Liver (tissue), 9 donors: ENCODE results near the gene SPAG16. TPM values are rescaled to one million over a fixed set of nuclear protein-coding genes. Genes with fewer than 3 reads are reported as not detected.

Source experiments
- DNase-seq: peaks from one replicate; pipeline ENCODE4 v3.0.0-alpha.2; 2017; ENCODE audit warnings: low spot score
- H3K27ac ChIP-seq, 2 donors: one replicate each; pipeline ENCODE4 v1.7.0; 2013; ENCODE audit warnings: inconsistent platforms in 2 of 2, low read length in 2 of 2, control low read depth in 1 of 2, low read depth in 1 of 2, mild to moderate bottlenecking in 1 of 2
- H3K27me3 ChIP-seq, 4 donors: one replicate each; pipeline versions ENCODE4 v1.6.1 to v1.7.0; 2013; ENCODE audit warnings: low read length in 3 of 4, inconsistent platforms in 1 of 4, mild to moderate bottlenecking in 1 of 4, moderate library complexity in 1 of 4; ENCODE audit not compliant: control insufficient read depth in 4 of 4, insufficient read depth in 4 of 4
- H3K36me3 ChIP-seq, 4 donors: one replicate each; pipeline versions ENCODE4 v1.6.1 to v1.7.0; 2013; ENCODE audit warnings: low read length in 3 of 4, mild to moderate bottlenecking in 3 of 4, low read depth in 1 of 4, moderate library complexity in 1 of 4; ENCODE audit not compliant: control insufficient read depth in 4 of 4, insufficient read depth in 3 of 4
- H3K4me1 ChIP-seq, 4 donors: one replicate each; pipeline versions ENCODE4 v1.6.1 to v1.7.0; 2013; ENCODE audit warnings: low read length in 3 of 4, mild to moderate bottlenecking in 3 of 4, moderate library complexity in 1 of 4; ENCODE audit not compliant: control insufficient read depth in 4 of 4, insufficient read depth in 4 of 4
- H3K4me3 ChIP-seq, 3 donors: one replicate each; pipeline versions ENCODE4 v1.6.1 to v1.7.0; 2013; ENCODE audit warnings: low read length in 3 of 3, control low read depth in 1 of 3, low read depth in 1 of 3, mild to moderate bottlenecking in 1 of 3
- H3K9ac ChIP-seq, 2 donors: one replicate each; pipeline ENCODE4 v1.7.0; 2013; ENCODE audit warnings: low read length in 2 of 2, mild to moderate bottlenecking in 2 of 2, moderate library complexity in 2 of 2, control low read depth in 1 of 2, low read depth in 1 of 2
- H3K9me3 ChIP-seq, 4 donors: one replicate each; pipeline versions ENCODE4 v1.6.1 to v1.7.0; 2013; ENCODE audit warnings: low read length in 3 of 4; ENCODE audit not compliant: control insufficient read depth in 4 of 4
- EGR1 ChIP-seq, 2 donors: IDR thresholded peaks; 2 replicates each; pipeline ENCODE4 v1.6.1; 2016 to 2018; ENCODE audit warnings: antibody characterized with exemption in 2 of 2, low read depth in 2 of 2
- FOXA1 ChIP-seq: IDR thresholded peaks from 2 replicates; pipeline ENCODE4 v1.6.1; 2016; ENCODE audit warnings: antibody characterized with exemption
- FOXA2 ChIP-seq: IDR thresholded peaks from 2 replicates; pipeline ENCODE4 v1.6.1; 2016; ENCODE audit warnings: antibody characterized with exemption
- GABPA ChIP-seq, 2 donors: IDR thresholded peaks in 1 of 2; conservative IDR thresholded peaks in 1 of 2; 2 replicates each; pipeline ENCODE4 v1.6.1; 2016; ENCODE audit warnings: antibody characterized with exemption in 2 of 2, mild to moderate bottlenecking in 1 of 2, moderate library complexity in 1 of 2
- HNF4A ChIP-seq, 2 donors: conservative IDR thresholded peaks; 2 replicates each; pipeline ENCODE4 v1.6.1; 2016; ENCODE audit warnings: antibody characterized with exemption in 2 of 2, mild to moderate bottlenecking in 2 of 2
- HNF4G ChIP-seq: IDR thresholded peaks from 2 replicates; pipeline ENCODE4 v1.6.1; 2016; ENCODE audit warnings: antibody characterized with exemption
- JUND ChIP-seq, 2 donors: IDR thresholded peaks; 2 replicates each; pipeline ENCODE4 v1.6.1; 2016; ENCODE audit warnings: antibody characterized with exemption in 2 of 2
- NR2F2 ChIP-seq: IDR thresholded peaks from 2 replicates; pipeline ENCODE4 v1.6.1; 2016; ENCODE audit warnings: antibody characterized with exemption
- RAD21 ChIP-seq, 2 donors: IDR thresholded peaks; 2 replicates each; pipeline ENCODE4 v1.6.1; 2016; ENCODE audit warnings: antibody characterized with exemption in 2 of 2, mild to moderate bottlenecking in 2 of 2
- RXRA ChIP-seq, 2 donors: IDR thresholded peaks; 2 replicates each; pipeline ENCODE4 v1.6.1; 2017 to 2018; ENCODE audit warnings: antibody characterized with exemption in 2 of 2, mild to moderate bottlenecking in 1 of 2
- SP1 ChIP-seq: IDR thresholded peaks from 2 replicates; pipeline ENCODE4 v1.6.1; 2018; ENCODE audit warnings: antibody characterized with exemption, mild to moderate bottlenecking
- TAF1 ChIP-seq: conservative IDR thresholded peaks from 2 replicates; pipeline ENCODE4 v1.6.1; 2016; ENCODE audit warnings: antibody characterized with exemption, mild to moderate bottlenecking
- YY1 ChIP-seq: IDR thresholded peaks from 2 replicates; pipeline ENCODE4 v1.6.1; 2016; ENCODE audit warnings: antibody characterized with exemption, mild to moderate bottlenecking
- WGBS: extraction: QIAGEN DNeasy Blood & Tissue Kit; methylation state at CpG from one replicate; pipeline ENCODE4 v1.1.7; 2013; 5-methylcytosine and 5-hydroxymethylcytosine counted together
- polyA plus RNA-seq, 2 donors: library from polyadenylated mRNA; stranded (reverse) in 1 of 2; unstranded in 1 of 2; fragments of 200-250 nt in 1 of 2; fragments of >200 nt in 1 of 2; fragmentation: Nextera tagmentation in 1 of 2; extraction: Ambion mirVana in 1 of 2; gene quantifications; one replicate each; pipeline versions ENCODE4 v1.2.1 to v1.2.3, GENCODE V29; 2013 to 2015
- total RNA-seq, 2 donors: library from RNA; depleted of rRNA; stranded (reverse); fragments of >200 nt; gene quantifications; one replicate each; pipeline ENCODE4 v1.2.3, GENCODE V29; 2014
- TF ChIP-seq, protein P1 (sequence below): IDR thresholded peaks from 2 replicates; pipeline ENCODE4 v1.6.1; 2016; ENCODE audit warnings: antibody characterized with exemption, mild to moderate bottlenecking
- TF ChIP-seq, protein P2 (sequence below): IDR thresholded peaks from 2 replicates; pipeline ENCODE4 v1.6.1; 2016; ENCODE audit warnings: antibody characterized with exemption
- TF ChIP-seq, protein P3 (sequence below): IDR thresholded peaks from 2 replicates; pipeline ENCODE4 v1.6.1; 2016; ENCODE audit warnings: antibody characterized with exemption
- TF ChIP-seq, protein P4 (sequence below): fragments of 150-350 bp; IDR thresholded peaks from 2 replicates; pipeline ENCODE4 v1.5.1; 2017; ENCODE audit warnings: improper control_type of control experiment, low read depth, low read length; ENCODE audit not compliant: missing input control
- TF ChIP-seq, protein P5 (sequence below): IDR thresholded peaks from 2 replicates; pipeline ENCODE4 v1.6.1; 2016; ENCODE audit warnings: antibody characterized with exemption
- donor health status: healthy.
- donor health status: healthy.
- donor health status: healthy.
- donor health status: healthy.
- donor health status: healthy.

Gene SPAG16
- total and polyA plus RNA-seq, 4 donors, result 6.4 to 12.7 (median 11.4) TPM

DNA sequence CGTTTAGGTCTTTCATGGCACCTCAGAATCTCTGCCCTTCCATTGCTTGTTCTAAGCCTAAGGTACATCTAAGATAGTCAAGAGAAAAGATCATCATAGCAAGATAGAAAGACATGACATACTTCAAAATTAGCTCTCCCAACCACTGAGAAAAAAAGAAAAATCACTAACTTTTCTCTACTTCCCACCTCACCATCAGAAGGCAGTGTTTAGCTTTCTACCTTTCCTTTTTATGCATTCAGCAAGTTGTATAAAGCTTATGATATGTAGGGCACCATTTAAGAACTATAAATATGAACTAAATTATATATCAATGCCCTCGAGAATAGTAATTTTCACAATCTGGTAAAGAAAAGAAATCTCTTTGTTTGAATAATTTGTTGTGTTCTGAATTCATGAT, 794.8 kb downstream of the SPAG16 start:
- H3K4me3 ChIP-seq, result no peak overlapping the region
- H3K9me3 ChIP-seq, result no peaks in the 10 kb centered on the region
- H3K27me3 ChIP-seq, result no peaks in the 10 kb centered on the region
- no peak overlapping the region for H3K9ac ChIP-seq
- 66% methylated on average over 2 of the region's 2 CpGs for WGBS
- H3K4me1 ChIP-seq, result no peaks in the 10 kb centered on the region
- DNase-seq, result no peak
- H3K36me3 ChIP-seq, result no peaks in the 10 kb centered on the region
- TF ChIP-seq RXRA (IDR thresholded peaks at IDR 0.05) (no peak), FOXA2 (no peak)
- H3K27ac ChIP-seq, result no peak overlapping the region

DNA sequence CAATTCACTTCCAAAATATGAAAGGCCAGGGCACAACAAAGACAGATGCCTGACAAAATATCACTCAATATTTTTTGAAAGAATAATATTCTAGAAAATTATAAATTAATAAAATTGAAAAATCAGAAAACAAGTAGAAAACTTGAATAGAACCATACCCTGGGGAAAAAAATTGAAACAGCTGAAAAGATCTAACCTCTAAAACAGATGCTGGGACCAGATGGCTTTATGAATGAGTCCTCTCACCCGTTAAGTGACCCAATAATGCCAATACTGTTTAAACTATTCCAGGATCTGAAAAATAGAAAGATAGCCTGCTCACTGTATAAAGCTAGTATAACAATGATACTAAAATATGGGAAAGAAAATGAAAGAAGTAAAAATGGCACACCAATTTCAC, 804.3 kb downstream of the SPAG16 start:
- H3K9ac ChIP-seq, result no peak overlapping the region

DNA sequence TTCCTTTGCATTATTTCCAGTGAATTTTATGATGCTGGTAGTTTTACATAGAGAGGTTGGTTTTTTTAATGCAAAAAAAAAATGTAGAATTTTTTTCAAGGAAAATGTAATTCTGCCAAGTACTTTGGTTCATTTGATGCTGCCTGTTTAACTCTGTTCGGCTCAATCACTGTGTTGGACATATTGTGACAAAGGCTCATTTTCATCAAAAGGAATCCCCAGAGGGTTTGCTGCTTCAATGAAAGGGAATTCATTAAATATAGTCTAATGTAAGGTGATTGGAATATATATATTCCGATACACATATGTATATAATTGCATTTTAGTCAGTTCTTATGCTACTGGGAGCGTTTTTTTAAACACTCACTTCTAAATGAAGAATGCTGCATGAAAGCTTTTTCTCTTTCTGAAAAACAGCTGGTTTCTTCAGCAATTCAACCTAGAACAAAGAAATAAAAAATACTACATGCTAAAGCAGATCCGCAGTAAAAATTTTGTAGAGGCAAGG, 812.0 kb downstream of the SPAG16 start:
- Histone ChIP-seq H3K4me1 (no peaks in the 10 kb centered on the region), H3K4me3 (no peak overlapping the region), H3K36me3 (no peaks in the 10 kb centered on the region), H3K27me3 (no peaks in the 10 kb centered on the region), H3K9ac (no peak overlapping the region), H3K27ac (no peak overlapping the region), H3K9me3 (no peaks in the 10 kb centered on the region)
- TF ChIP-seq, protein P1, sequence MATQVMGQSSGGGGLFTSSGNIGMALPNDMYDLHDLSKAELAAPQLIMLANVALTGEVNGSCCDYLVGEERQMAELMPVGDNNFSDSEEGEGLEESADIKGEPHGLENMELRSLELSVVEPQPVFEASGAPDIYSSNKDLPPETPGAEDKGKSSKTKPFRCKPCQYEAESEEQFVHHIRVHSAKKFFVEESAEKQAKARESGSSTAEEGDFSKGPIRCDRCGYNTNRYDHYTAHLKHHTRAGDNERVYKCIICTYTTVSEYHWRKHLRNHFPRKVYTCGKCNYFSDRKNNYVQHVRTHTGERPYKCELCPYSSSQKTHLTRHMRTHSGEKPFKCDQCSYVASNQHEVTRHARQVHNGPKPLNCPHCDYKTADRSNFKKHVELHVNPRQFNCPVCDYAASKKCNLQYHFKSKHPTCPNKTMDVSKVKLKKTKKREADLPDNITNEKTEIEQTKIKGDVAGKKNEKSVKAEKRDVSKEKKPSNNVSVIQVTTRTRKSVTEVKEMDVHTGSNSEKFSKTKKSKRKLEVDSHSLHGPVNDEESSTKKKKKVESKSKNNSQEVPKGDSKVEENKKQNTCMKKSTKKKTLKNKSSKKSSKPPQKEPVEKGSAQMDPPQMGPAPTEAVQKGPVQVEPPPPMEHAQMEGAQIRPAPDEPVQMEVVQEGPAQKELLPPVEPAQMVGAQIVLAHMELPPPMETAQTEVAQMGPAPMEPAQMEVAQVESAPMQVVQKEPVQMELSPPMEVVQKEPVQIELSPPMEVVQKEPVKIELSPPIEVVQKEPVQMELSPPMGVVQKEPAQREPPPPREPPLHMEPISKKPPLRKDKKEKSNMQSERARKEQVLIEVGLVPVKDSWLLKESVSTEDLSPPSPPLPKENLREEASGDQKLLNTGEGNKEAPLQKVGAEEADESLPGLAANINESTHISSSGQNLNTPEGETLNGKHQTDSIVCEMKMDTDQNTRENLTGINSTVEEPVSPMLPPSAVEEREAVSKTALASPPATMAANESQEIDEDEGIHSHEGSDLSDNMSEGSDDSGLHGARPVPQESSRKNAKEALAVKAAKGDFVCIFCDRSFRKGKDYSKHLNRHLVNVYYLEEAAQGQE, result no peak
- TF ChIP-seq HNF4G (no peak), HNF4A (conservative IDR thresholded peaks at IDR 0.05) (no peak), JUND (IDR thresholded peaks at IDR 0.05) (no peak), TAF1 (no peak), EGR1 (IDR thresholded peaks at IDR 0.05; ENCODE audit: low read depth in 2 of 2) (no peak), RAD21 (IDR thresholded peaks at IDR 0.05) (no peak), GABPA (IDR thresholded peaks at IDR 0.05 in 1 of 2, conservative IDR thresholded peaks at IDR 0.05 in 1 of 2) (no peak), NR2F2 (no peak), FOXA1 (no peak), YY1 (no peak), SP1 (no peak), RXRA (IDR thresholded peaks at IDR 0.05) (no peak), FOXA2 (no peak)
- TF ChIP-seq, protein P2, sequence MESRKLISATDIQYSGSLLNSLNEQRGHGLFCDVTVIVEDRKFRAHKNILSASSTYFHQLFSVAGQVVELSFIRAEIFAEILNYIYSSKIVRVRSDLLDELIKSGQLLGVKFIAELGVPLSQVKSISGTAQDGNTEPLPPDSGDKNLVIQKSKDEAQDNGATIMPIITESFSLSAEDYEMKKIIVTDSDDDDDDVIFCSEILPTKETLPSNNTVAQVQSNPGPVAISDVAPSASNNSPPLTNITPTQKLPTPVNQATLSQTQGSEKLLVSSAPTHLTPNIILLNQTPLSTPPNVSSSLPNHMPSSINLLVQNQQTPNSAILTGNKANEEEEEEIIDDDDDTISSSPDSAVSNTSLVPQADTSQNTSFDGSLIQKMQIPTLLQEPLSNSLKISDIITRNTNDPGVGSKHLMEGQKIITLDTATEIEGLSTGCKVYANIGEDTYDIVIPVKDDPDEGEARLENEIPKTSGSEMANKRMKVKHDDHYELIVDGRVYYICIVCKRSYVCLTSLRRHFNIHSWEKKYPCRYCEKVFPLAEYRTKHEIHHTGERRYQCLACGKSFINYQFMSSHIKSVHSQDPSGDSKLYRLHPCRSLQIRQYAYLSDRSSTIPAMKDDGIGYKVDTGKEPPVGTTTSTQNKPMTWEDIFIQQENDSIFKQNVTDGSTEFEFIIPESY, result no peak
- TF ChIP-seq, protein P3, sequence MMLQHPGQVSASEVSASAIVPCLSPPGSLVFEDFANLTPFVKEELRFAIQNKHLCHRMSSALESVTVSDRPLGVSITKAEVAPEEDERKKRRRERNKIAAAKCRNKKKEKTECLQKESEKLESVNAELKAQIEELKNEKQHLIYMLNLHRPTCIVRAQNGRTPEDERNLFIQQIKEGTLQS, result no peak
- TF ChIP-seq, protein P4, sequence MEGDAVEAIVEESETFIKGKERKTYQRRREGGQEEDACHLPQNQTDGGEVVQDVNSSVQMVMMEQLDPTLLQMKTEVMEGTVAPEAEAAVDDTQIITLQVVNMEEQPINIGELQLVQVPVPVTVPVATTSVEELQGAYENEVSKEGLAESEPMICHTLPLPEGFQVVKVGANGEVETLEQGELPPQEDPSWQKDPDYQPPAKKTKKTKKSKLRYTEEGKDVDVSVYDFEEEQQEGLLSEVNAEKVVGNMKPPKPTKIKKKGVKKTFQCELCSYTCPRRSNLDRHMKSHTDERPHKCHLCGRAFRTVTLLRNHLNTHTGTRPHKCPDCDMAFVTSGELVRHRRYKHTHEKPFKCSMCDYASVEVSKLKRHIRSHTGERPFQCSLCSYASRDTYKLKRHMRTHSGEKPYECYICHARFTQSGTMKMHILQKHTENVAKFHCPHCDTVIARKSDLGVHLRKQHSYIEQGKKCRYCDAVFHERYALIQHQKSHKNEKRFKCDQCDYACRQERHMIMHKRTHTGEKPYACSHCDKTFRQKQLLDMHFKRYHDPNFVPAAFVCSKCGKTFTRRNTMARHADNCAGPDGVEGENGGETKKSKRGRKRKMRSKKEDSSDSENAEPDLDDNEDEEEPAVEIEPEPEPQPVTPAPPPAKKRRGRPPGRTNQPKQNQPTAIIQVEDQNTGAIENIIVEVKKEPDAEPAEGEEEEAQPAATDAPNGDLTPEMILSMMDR, result no peak
- TF ChIP-seq, protein P5, sequence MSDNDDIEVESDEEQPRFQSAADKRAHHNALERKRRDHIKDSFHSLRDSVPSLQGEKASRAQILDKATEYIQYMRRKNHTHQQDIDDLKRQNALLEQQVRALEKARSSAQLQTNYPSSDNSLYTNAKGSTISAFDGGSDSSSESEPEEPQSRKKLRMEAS, result no peak
- no peak for DNase-seq
- 82% methylated on average over 4 of the region's 4 CpGs for WGBS

More for the DNA sequence above, 804.3 kb downstream of the SPAG16 start:
- 71% methylated on average over 1 of the region's 1 CpG for WGBS
- no peak for TF ChIP-seq RAD21 (IDR thresholded peaks at IDR 0.05)
- TF ChIP-seq, protein P5, result no peak
- TF ChIP-seq FOXA2, result no peak
- Histone ChIP-seq H3K27ac (no peak overlapping the region), H3K36me3 (no peaks in the 10 kb centered on the region), H3K9me3 (no peaks in the 10 kb centered on the region), H3K4me1 (no peaks in the 10 kb centered on the region), H3K27me3 (no peaks in the 10 kb centered on the region), H3K4me3 (no peak overlapping the region)
- no peak for DNase-seq
